Pancreas (tissue), 10 donors: ENCODE measurements around the gene KCNN2. TPM values are rescaled to one million over a fixed set of nuclear protein-coding genes. Genes with fewer than 3 reads are reported as not detected.

Experiments used
- ATAC-seq, 4 donors: fragments of 200-7000 bp; cut with Tn5 transposase; one replicate each; pipeline versions ENCODE4 v1.8.0 to v1.9.1; 2020; ENCODE audit warnings: mild to moderate bottlenecking in 4 of 4, moderate library complexity in 4 of 4
- DNase-seq, 6 donors: peaks; one replicate each; pipeline ENCODE4 v3.0.0-alpha.2; 2020
- FAIRE-seq: peaks from 2 replicates; lab custom pipeline; 2012; peaks lifted over from hg19 to GRCh38; lab: Jason Lieb, UNC
- H3K27ac ChIP-seq, 4 donors: fragments of 200-600 bp; sonication (generic); 1 replicate in 3 of 4; 2 replicates in 1 of 4; pipeline versions ENCODE4 v1.5.0 to v1.8.0; 2020
- H3K27me3 ChIP-seq, 4 donors: fragments of 200-600 bp; one replicate each; pipeline ENCODE4 v1.8.0; 2021
- H3K36me3 ChIP-seq, 3 donors: fragments of 200-600 bp; sonication (generic) in 1 of 3; one replicate each; pipeline versions ENCODE4 v1.5.0 to v1.8.0; 2020 to 2021
- H3K4me1 ChIP-seq, 3 donors: fragments of 200-600 bp; one replicate each; pipeline ENCODE4 v1.8.0; 2021
- H3K4me3 ChIP-seq, 4 donors: fragments of 200-600 bp; sonication (generic) in 2 of 4; one replicate each; pipeline versions ENCODE4 v1.5.0 to v1.8.0; 2020 to 2021
- H3K9me3 ChIP-seq, 4 donors: fragments of 200-600 bp; one replicate each; pipeline ENCODE4 v1.8.0; 2021
- WGBS, 2 donors: extraction: QIAGEN DNeasy Blood & Tissue Kit; methylation state at CpG; one replicate each; pipeline ENCODE4 v1.1.7; 2013; 5-methylcytosine and 5-hydroxymethylcytosine counted together
- intact Hi-C, 3 donors: fragments of 100-400 bp; cut with DNase I; formaldehyde crosslinking; loops; one replicate each; pipeline versions ENCODE4 v1.11.1 to v1.14.2; 2022
- polyA plus RNA-seq, 2 donors: library from polyadenylated mRNA; stranded (reverse); fragments of 200-250 nt; gene quantifications; one replicate each; pipeline ENCODE4 v1.2.3, GENCODE V29; 2013
- total RNA-seq, 6 donors: library from RNA; stranded (reverse); fragmentation: NEBNext Ultra II Directional in 4 of 6; extraction: Animal tissue kit (Norgen Biotek cat#: 25700) in 4 of 6; gene quantifications; one replicate each; pipeline versions ENCODE4 v1.2.1 to v1.2.4, GENCODE V29; 2021 to 2023
- TF ChIP-seq, protein P1 (sequence below), 4 donors: fragments of 200-600 bp; sonication (generic) in 3 of 4; IDR thresholded peaks; one replicate each; pipeline versions ENCODE4 v1.5.0 to v1.8.0; 2021; ENCODE audit warnings: antibody characterized with exemption in 4 of 4
- donor health status: healthy with polysubstance abuse.
- donor health status: DM: no; HTN: no; CAD: no; lungs with moderate emphysema.
- donor health status: DM: no; HTN: no; CAD: no.
- donor health status: control.
- donor health status: control.
- donor health status: Bipolar disorder and iron deficiency.
- donor health status: DM: yes; HTN: yes; CAD: no.
- donor health status: DM: no; HTN: no; CAD: no.
- donor health status: DM: no; HTN: no; CAD: no.
- donor health status: DM: yes; HTN: yes; CAD: no.

Gene KCNN2
- total and polyA plus RNA-seq, 8 donors, result 1.1 to 3.4 (median 2.6) TPM

DNA sequence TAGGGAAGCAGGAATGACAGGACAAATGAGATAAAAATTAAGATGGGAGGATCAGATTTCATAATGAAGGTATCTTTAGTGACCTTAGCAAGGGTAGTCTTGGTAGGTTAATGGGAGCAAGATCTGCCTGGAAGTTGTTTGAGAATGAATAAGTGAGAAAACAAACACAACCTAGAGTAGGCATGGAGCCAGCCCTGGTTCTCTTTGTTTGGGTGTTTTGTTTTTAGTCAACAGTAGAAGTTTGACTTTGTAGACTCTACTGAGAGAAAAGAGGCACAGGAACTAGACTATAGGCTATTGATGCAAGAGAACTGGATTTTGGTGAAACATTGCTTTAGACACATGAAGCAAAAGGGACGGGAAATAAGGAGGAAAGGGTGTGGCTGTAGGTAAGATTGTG, 40.3 kb downstream of the KCNN2 start:
- WGBS, 2 donors, result 85% methylated on average over 1 of the region's 1 CpG
- no peak for ATAC-seq

DNA sequence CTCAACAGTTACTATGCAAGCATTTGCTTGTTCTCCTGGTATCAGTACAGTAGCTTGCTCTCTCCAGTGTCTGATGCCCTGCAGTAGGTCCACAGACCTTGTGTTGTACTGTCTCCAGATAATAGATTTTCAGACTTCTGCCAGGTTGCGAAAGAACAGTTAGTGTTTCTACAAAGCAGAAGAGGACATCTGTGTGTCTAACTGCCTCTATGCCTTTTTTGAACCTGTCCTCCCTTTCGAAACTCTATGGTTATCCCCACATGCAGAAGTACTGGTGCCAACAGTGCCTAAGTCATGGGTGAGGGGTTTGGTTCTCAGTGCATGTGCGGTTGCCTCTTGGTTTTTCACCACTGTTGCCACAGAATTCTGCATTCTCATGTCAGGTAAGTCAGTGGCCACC, 45.9 kb downstream of the KCNN2 start:
- intact Hi-C loops, result no loop called here
- H3K4me1 ChIP-seq, result no peaks in the 10 kb centered on the region
- H3K36me3 ChIP-seq, result no peaks in the 10 kb centered on the region
- no peak for FAIRE-seq
- no peaks in the 10 kb centered on the region for H3K9me3 ChIP-seq
- no peak for DNase-seq
- TF ChIP-seq, protein P1, sequence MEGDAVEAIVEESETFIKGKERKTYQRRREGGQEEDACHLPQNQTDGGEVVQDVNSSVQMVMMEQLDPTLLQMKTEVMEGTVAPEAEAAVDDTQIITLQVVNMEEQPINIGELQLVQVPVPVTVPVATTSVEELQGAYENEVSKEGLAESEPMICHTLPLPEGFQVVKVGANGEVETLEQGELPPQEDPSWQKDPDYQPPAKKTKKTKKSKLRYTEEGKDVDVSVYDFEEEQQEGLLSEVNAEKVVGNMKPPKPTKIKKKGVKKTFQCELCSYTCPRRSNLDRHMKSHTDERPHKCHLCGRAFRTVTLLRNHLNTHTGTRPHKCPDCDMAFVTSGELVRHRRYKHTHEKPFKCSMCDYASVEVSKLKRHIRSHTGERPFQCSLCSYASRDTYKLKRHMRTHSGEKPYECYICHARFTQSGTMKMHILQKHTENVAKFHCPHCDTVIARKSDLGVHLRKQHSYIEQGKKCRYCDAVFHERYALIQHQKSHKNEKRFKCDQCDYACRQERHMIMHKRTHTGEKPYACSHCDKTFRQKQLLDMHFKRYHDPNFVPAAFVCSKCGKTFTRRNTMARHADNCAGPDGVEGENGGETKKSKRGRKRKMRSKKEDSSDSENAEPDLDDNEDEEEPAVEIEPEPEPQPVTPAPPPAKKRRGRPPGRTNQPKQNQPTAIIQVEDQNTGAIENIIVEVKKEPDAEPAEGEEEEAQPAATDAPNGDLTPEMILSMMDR (IDR thresholded peaks at IDR 0.05), result no peak
- H3K4me3 ChIP-seq, result no peak overlapping the region
- no peaks in the 10 kb centered on the region for H3K27me3 ChIP-seq
- no peak overlapping the region for H3K27ac ChIP-seq
- no peak for ATAC-seq
- 85 to 91% methylated on average over 3 of the region's 3 CpGs for WGBS, 2 donors

More for the DNA sequence above, 40.3 kb downstream of the KCNN2 start:
- Histone ChIP-seq H3K27ac (no peak overlapping the region), H3K36me3 (no peaks in the 10 kb centered on the region), H3K27me3 (no peaks in the 10 kb centered on the region), H3K4me3 (no peak overlapping the region), H3K9me3 (no peaks in the 10 kb centered on the region), H3K4me1 (no peaks in the 10 kb centered on the region)
- DNase-seq, result no peak
- intact Hi-C loops, result no loop called here
- TF ChIP-seq, protein P1 (IDR thresholded peaks at IDR 0.05), result no peak
- FAIRE-seq, result no peak

DNA sequence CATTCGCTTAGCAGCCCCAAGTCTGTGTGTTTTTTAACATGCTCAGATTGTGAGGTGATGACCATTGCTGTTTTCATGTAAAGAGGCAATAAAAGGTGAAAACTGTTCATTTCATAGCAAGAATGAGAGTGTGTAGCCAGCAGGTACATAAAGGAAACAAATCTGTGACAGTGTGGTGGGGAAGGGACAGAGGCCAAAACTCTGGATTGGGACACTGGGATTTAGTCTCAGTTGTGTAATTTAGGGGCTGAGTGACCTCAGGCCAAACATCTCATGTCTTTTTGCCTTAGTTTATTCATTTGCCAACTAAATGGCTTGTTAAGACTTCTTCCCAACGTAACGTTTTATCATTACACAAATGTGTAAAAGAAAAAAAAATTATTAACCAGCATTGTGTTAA, 47.0 kb downstream of the KCNN2 start:
- Histone ChIP-seq H3K4me3 (no peak overlapping the region), H3K27me3 (no peaks in the 10 kb centered on the region), H3K36me3 (no peaks in the 10 kb centered on the region), H3K4me1 (no peaks in the 10 kb centered on the region), H3K9me3 (no peaks in the 10 kb centered on the region), H3K27ac (no peak overlapping the region)
- WGBS, 2 donors, result 85 to 89% methylated on average over 3 of the region's 3 CpGs
- TF ChIP-seq, protein P1 (IDR thresholded peaks at IDR 0.05), result no peak
- intact Hi-C loops, result no loop called here
- no peak for FAIRE-seq
- DNase-seq, result no peak
- ATAC-seq, result no peak

DNA sequence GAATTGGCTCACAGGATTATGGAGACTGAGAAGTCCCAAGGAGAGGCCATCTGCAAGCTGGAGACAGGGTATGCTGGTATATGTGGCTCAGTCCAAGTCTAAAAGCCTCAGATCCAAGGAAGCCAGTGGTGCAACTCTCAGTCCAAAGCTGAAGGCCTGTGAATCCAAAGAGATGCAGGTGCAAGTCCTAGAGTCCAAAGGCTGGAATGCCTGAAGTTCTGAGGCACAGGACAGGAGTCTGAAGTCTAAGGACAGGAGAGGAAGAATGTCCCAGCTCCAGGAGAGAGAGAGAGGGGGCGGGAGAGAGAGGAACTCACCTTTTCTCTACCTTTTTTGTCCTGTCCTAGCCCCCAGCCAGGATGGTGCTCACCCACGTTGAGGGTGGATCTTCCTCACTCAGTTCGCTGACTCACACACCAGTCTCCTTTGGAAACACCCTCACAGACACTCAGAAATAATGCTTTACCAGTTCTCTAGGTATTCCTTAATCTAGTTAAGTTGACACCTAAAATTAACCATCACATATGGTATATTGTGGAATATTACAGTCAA, 49.6 kb downstream of the KCNN2 start:
- FAIRE-seq, result no peak
- Histone ChIP-seq H3K4me3 (no peak overlapping the region), H3K27me3 (no peaks in the 10 kb centered on the region), H3K27ac (no peak overlapping the region), H3K4me1 (no peaks in the 10 kb centered on the region), H3K36me3 (no peaks in the 10 kb centered on the region), H3K9me3 (no peaks in the 10 kb centered on the region)
- intact Hi-C loops, result no loop called here
- no peak for ATAC-seq
- no peak for DNase-seq
- TF ChIP-seq, protein P1 (IDR thresholded peaks at IDR 0.05), result no peak
- 71 to 77% methylated on average over 3 of the region's 3 CpGs for WGBS, 2 donors

DNA sequence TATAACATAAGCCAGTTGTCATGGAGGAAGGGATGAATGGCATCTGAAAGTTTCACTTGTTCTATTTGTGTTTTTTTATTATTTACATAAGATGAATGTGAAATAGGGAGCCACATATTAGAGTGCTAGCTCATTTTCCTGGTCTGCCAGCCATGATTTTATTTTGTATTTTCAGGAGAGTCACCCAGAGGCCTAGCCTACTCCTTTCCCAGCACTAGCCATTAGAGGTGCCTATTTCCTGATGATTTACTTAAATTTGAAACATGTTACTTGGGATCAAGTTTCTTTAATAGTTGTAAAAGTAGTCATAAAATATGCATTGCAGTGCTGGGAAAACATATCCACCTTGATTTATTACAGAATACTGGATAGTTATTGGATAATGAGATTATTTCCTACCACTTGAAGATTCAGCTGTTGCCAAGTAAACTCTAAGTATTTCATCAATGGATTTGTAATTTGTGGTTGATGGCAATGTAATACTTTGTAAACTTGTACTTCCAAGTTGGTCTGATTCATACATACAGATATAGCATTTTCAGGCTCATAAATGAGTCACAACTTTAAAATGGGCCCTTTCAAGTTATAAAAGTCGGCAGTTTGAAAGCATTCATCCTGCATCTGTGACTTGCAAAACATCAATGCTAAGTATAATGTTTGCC, 50.8 kb downstream of the KCNN2 start:
- 74 to 80% methylated on average over 1 of the region's 1 CpG for WGBS, 2 donors
- no peaks in the 10 kb centered on the region for H3K9me3 ChIP-seq

More for the DNA sequence above, 50.8 kb downstream of the KCNN2 start:
- intact Hi-C loops, result no loop called here
- Histone ChIP-seq H3K27ac (no peak overlapping the region), H3K4me1 (no peaks in the 10 kb centered on the region), H3K27me3 (no peaks in the 10 kb centered on the region), H3K36me3 (no peaks in the 10 kb centered on the region), H3K4me3 (no peak overlapping the region)
- FAIRE-seq, result no peak
- TF ChIP-seq, protein P1 (IDR thresholded peaks at IDR 0.05), result no peak
- ATAC-seq, result peak in 1 of 4 donors; percentile 13
- no peak for DNase-seq
